Astrocyte of the spinal cord (primary cell): Measurements from ENCODE around the gene SSBP3.

Experiments
- DNase-seq: peaks from one replicate; pipeline ENCODE4 v3.0.0; 2011; ENCODE audit warnings: low read depth, low spot score
- H3K4me3 ChIP-seq: 2 replicates; pipeline ENCODE4 v1.5.1; 2011; ENCODE audit warnings: low read depth, mild to moderate bottlenecking, low read length, moderate library complexity
- CTCF ChIP-seq: IDR thresholded peaks from 2 replicates; pipeline ENCODE4 v1.5.1; 2012; ENCODE audit warnings: low read depth, mild to moderate bottlenecking, low read length, inconsistent platforms
- in situ Hi-C: cut with HindIII; loops from 2 replicates; pipeline ENCODE4 v1.10.0; 2017; ENCODE audit warnings: low sequenced_read_pairs

Gene SSBP3

GRCh38 chr1:54225378-54225777 is 180.8 kb downstream of the SSBP3 start:
- in situ Hi-C loops: no loop called here
- no peak for TF ChIP-seq CTCF
- no peak for DNase-seq
- H3K4me3 ChIP-seq: no peak overlapping the region

- in situ Hi-C loops: no loop called here
- TF ChIP-seq CTCF: no peak
- DNase-seq: no peak
- no peak overlapping the region for H3K4me3 ChIP-seq
These were observed 182.0 kb downstream of the SSBP3 start for GRCh38 chr1:54224233-54224632.

GRCh38 chr1:54223441-54224202 is 182.6 kb downstream of the SSBP3 start:
- in situ Hi-C loops: no loop called here
- no peak for TF ChIP-seq CTCF

GRCh38 chr1:54222711-54223110 is 183.5 kb downstream of the SSBP3 start:
- no peak overlapping the region for H3K4me3 ChIP-seq
- no peak for TF ChIP-seq CTCF
- no peak for DNase-seq
- in situ Hi-C loops: no loop called here

More at GRCh38 chr1:54223441-54224202, 182.6 kb downstream of the SSBP3 start:
- DNase-seq: no peak
- no peak overlapping the region for H3K4me3 ChIP-seq

- in situ Hi-C loops: no loop called here
- no peak for DNase-seq
- TF ChIP-seq CTCF: no peak
- H3K4me3 ChIP-seq: no peak overlapping the region
These were observed 184.2 kb downstream of the SSBP3 start for GRCh38 chr1:54221867-54222484.

GRCh38 chr1:54221113-54221834 is 184.9 kb downstream of the SSBP3 start:
- no peak for TF ChIP-seq CTCF
- no peak overlapping the region for H3K4me3 ChIP-seq
- in situ Hi-C loops: no loop called here
- DNase-seq: no peak
